Neural progenitor cell (in vitro differentiated cells): ENCODE results near the gene CTSV. TPM values are rescaled to one million over a fixed set of nuclear protein-coding genes. Genes with fewer than 3 reads are reported as not detected.
A peak's percentile ranks its signal among the peaks of the same experiment; 100 is the strongest.
"Not testable (repeated sequence)": the region's sequence is repeated elsewhere in the genome, so short reads cannot be mapped to it uniquely, and the experiment has no call there.

Experiments used
- DNase-seq: peaks from one replicate; pipeline ENCODE4 v3.0.0-alpha.2; 2016; ENCODE audit warnings: low spot score
- H2AFZ ChIP-seq: fragments of 200-600 bp; sonication (generic); replicated peaks from 2 replicates; pipeline ENCODE4 v1.6.1; 2016; ENCODE audit warnings: antibody characterized with exemption
- H3F3A ChIP-seq: fragments of 200-600 bp; sonication (generic); 2 replicates; pipeline ENCODE4 v1.6.1; 2016; ENCODE audit warnings: antibody characterized with exemption, low read depth
- H3K27ac ChIP-seq: fragments of 200-600 bp; sonication (generic); 2 replicates; pipeline ENCODE4 v1.5.1; 2016; ENCODE audit warnings: mild to moderate bottlenecking
- H3K27me3 ChIP-seq: fragments of 200-600 bp; sonication (generic); 2 replicates; pipeline ENCODE4 v1.6.1; 2016; ENCODE audit warnings: mild to moderate bottlenecking, moderate library complexity
- H3K36me3 ChIP-seq: fragments of 200-600 bp; sonication (generic); 2 replicates; pipeline ENCODE4 v1.5.1; 2016
- H3K4me1 ChIP-seq: fragments of 200-600 bp; sonication (generic); 2 replicates; pipeline ENCODE4 v1.6.1; 2016; ENCODE audit warnings: mixed run types
- H3K4me2 ChIP-seq: fragments of 200-600 bp; sonication (generic); 2 replicates; pipeline ENCODE4 v1.6.1; 2016
- H3K4me3 ChIP-seq: fragments of 200-600 bp; sonication (generic); 2 replicates; pipeline ENCODE4 v1.5.1; 2016
- H3K79me2 ChIP-seq: fragments of 200-600 bp; sonication (generic); 2 replicates; pipeline ENCODE4 v1.6.1; 2016; ENCODE audit warnings: low read depth
- H3K9ac ChIP-seq: fragments of 200-600 bp; sonication (generic); 2 replicates; pipeline ENCODE4 v1.6.1; 2016
- H3K9me3 ChIP-seq: fragments of 200-600 bp; sonication (generic); 2 replicates; pipeline ENCODE4 v1.5.1; 2016; ENCODE audit warnings: low read depth
- H4K20me1 ChIP-seq: fragments of 200-600 bp; sonication (generic); 2 replicates; pipeline ENCODE4 v1.6.1; 2016; ENCODE audit warnings: low read depth
- H3K27ac Mint-ChIP-seq: 3 replicates; pipeline ENCODE4 v1.8.0; 2021; ENCODE audit warnings: mixed read lengths
- H3K27me3 Mint-ChIP-seq: 2 replicates; pipeline ENCODE4 v1.8.0; 2022; ENCODE audit warnings: low read depth, mild to moderate bottlenecking, inconsistent platforms, moderate library complexity, mixed read lengths; ENCODE audit not compliant: insufficient read depth
- H3K36me3 Mint-ChIP-seq: 3 replicates; pipeline ENCODE4 v1.8.0; 2021; ENCODE audit warnings: mixed read lengths
- H3K4me1 Mint-ChIP-seq: 3 replicates; pipeline ENCODE4 v1.8.0; 2021; ENCODE audit warnings: mixed read lengths
- H3K4me3 Mint-ChIP-seq: 3 replicates; pipeline ENCODE4 v1.8.0; 2021; ENCODE audit warnings: mild to moderate bottlenecking, moderate library complexity, mixed read lengths
- H3K9me3 Mint-ChIP-seq: 3 replicates; pipeline ENCODE4 v1.8.0; 2020; ENCODE audit warnings: mixed read lengths
- CTCF ChIP-seq: fragments of 200-600 bp; sonication (generic); IDR thresholded peaks from 2 replicates; pipeline ENCODE4 v1.5.1; 2017; ENCODE audit warnings: antibody characterized with exemption, mild to moderate bottlenecking
- EZH2 ChIP-seq: fragments of 200-600 bp; sonication (generic); IDR thresholded peaks from 2 replicates; pipeline ENCODE4 v1.6.1; 2017; ENCODE audit warnings: antibody characterized with exemption, mild to moderate bottlenecking, moderate library complexity
- EZH2phosphoT487 ChIP-seq: fragments of 200-600 bp; sonication (generic); IDR thresholded peaks from 2 replicates; pipeline ENCODE4 v1.6.1; 2017; ENCODE audit warnings: antibody characterized with exemption
- total RNA-seq: library from RNA; depleted of rRNA; stranded (reverse); fragments of >200 nt; gene quantifications from 2 replicates; pipeline ENCODE4 v1.2.3, GENCODE V29; 2015; ENCODE audit warnings: low replicate concordance

Gene CTSV
- total RNA-seq, 1 donor from 2014 or later, result 52.2 TPM

GRCh38 chr9:97039514-97039860, 545 bp upstream of the CTSV start:
- Mint-ChIP-seq H3K4me3 (peak overlapping the region; percentile 93), H3K27me3 (peaks cover 17% of the 10 kb centered on the region), H3K4me1 (peaks cover 8% of the 10 kb centered on the region), H3K36me3 (peaks cover 9% of the 10 kb centered on the region), H3K9me3 (peaks cover 2% of the 10 kb centered on the region), H3K27ac (peak overlapping the region; percentile 42)
- DNase-seq, result peak; percentile 76
- H3K27ac ChIP-seq, result peak overlapping the region; percentile 68
- peaks cover 6% of the 10 kb centered on the region for H3K4me1 ChIP-seq
- H3K36me3 ChIP-seq, result peaks cover 4% of the 10 kb centered on the region
- H3K27me3 ChIP-seq, result peaks cover 9% of the 10 kb centered on the region
- peak overlapping the region; percentile 95 for H2AFZ ChIP-seq
- H3K4me2 ChIP-seq, result peak overlapping the region; percentile 97
- H3K4me3 ChIP-seq, result peak overlapping the region; percentile 83
- TF ChIP-seq EZH2 (no peak), CTCF (no peak), EZH2phosphoT487 (no peak)
- no peaks in the 10 kb centered on the region for H3K9me3 ChIP-seq
- no peaks in the 10 kb centered on the region for H4K20me1 ChIP-seq
- H3F3A ChIP-seq, result peaks cover 9% of the 10 kb centered on the region
- H3K79me2 ChIP-seq, result peaks cover 16% of the 10 kb centered on the region
- H3K9ac ChIP-seq, result peak overlapping the region; percentile 43

GRCh38 chr9:97023505-97023904, 15.4 kb downstream of the CTSV start:
- not testable (repeated sequence) for H3K4me3 Mint-ChIP-seq, H3K27ac ChIP-seq, H3K27me3 ChIP-seq, H3K79me2 ChIP-seq, H3K4me1 Mint-ChIP-seq, H2AFZ ChIP-seq, H3K4me1 ChIP-seq, H3K9me3 Mint-ChIP-seq, H3K4me3 ChIP-seq, H3F3A ChIP-seq, H3K9me3 ChIP-seq, DNase-seq, H3K9ac ChIP-seq, H3K36me3 ChIP-seq, H4K20me1 ChIP-seq, H3K36me3 Mint-ChIP-seq, H3K4me2 ChIP-seq, H3K27me3 Mint-ChIP-seq, H3K27ac Mint-ChIP-seq

- peaks cover 11% of the 10 kb centered on the region for H4K20me1 ChIP-seq
- peaks cover 44% of the 10 kb centered on the region for H3K79me2 ChIP-seq
- H3K36me3 Mint-ChIP-seq, H3K9me3 ChIP-seq, H3K9ac ChIP-seq, H3K27me3 ChIP-seq, H3K36me3 ChIP-seq, H3K27me3 Mint-ChIP-seq, H3K9me3 Mint-ChIP-seq, H3K27ac ChIP-seq, H3K4me1 Mint-ChIP-seq, H3F3A ChIP-seq, H3K4me1 ChIP-seq: not testable (repeated sequence)
- peak overlapping the region; percentile 59 for H3K4me3 ChIP-seq
- peak overlapping the region; percentile 86 for H3K4me2 ChIP-seq
- Mint-ChIP-seq H3K4me3 (peak overlapping the region; percentile 92), H3K27ac (peak overlapping the region; percentile 42)
- peak overlapping the region; percentile 74 for H2AFZ ChIP-seq
- peak; percentile 79 for DNase-seq
These were observed 25.5 kb downstream of the CTSV start for GRCh38 chr9:97013151-97014132.

- peaks cover 51% of the 10 kb centered on the region for H3K79me2 ChIP-seq
- not testable (repeated sequence) for H3K27ac Mint-ChIP-seq, H3K27me3 ChIP-seq, H3F3A ChIP-seq, H3K9ac ChIP-seq, H3K9me3 Mint-ChIP-seq, H3K27ac ChIP-seq, H3K4me1 Mint-ChIP-seq, H3K36me3 Mint-ChIP-seq, H3K27me3 Mint-ChIP-seq, DNase-seq, H3K9me3 ChIP-seq, H3K36me3 ChIP-seq, H3K4me1 ChIP-seq, H2AFZ ChIP-seq
- peak overlapping the region; percentile 86 for H3K4me2 ChIP-seq
- H3K4me3 Mint-ChIP-seq, result peak overlapping the region; percentile 92
- H3K4me3 ChIP-seq, result peak overlapping the region; percentile 59
- peaks cover 11% of the 10 kb centered on the region for H4K20me1 ChIP-seq
These were observed 26.3 kb downstream of the CTSV start for GRCh38 chr9:97012617-97013016.

- Histone ChIP-seq H3K79me2 (peaks cover 91% of the 10 kb centered on the region), H4K20me1 (peaks cover 42% of the 10 kb centered on the region)
- not testable (repeated sequence) for H3K4me3 Mint-ChIP-seq, H3K4me2 ChIP-seq, H3K4me3 ChIP-seq, DNase-seq, H3K9ac ChIP-seq, H3K27me3 ChIP-seq, H3K4me1 Mint-ChIP-seq, H3K27ac ChIP-seq, H3K9me3 ChIP-seq, H3K36me3 ChIP-seq, H3K4me1 ChIP-seq, H3K27me3 Mint-ChIP-seq, H3K27ac Mint-ChIP-seq, H2AFZ ChIP-seq, H3F3A ChIP-seq
- Mint-ChIP-seq H3K36me3 (peaks cover 10% of the 10 kb centered on the region), H3K9me3 (peaks cover 16% of the 10 kb centered on the region)
These were observed 36.7 kb downstream of the CTSV start for GRCh38 chr9:97002195-97002594.

- H3K27me3 ChIP-seq, H3K9me3 ChIP-seq, H3K9ac ChIP-seq, H3K36me3 ChIP-seq, H3K27ac ChIP-seq, H3K4me1 Mint-ChIP-seq, H3K4me3 Mint-ChIP-seq, H3K27ac Mint-ChIP-seq, DNase-seq, H3K4me3 ChIP-seq, H3K4me1 ChIP-seq, H3K4me2 ChIP-seq, H3K27me3 Mint-ChIP-seq, H3F3A ChIP-seq, H2AFZ ChIP-seq: not testable (repeated sequence)
- peaks cover 10% of the 10 kb centered on the region for H3K36me3 Mint-ChIP-seq
- peaks cover 18% of the 10 kb centered on the region for H3K9me3 Mint-ChIP-seq
- Histone ChIP-seq H3K79me2 (peaks cover 93% of the 10 kb centered on the region), H4K20me1 (peaks cover 42% of the 10 kb centered on the region)
These were observed 37.6 kb downstream of the CTSV start for GRCh38 chr9:97001338-97001737.

GRCh38 chr9:97000139-97000787, 38.7 kb downstream of the CTSV start:
- not testable (repeated sequence) for H3K27ac ChIP-seq, H3K36me3 ChIP-seq, H3K4me3 ChIP-seq, H3F3A ChIP-seq, H3K27ac Mint-ChIP-seq, H3K4me1 ChIP-seq, H3K27me3 ChIP-seq, DNase-seq, H3K27me3 Mint-ChIP-seq, H3K9ac ChIP-seq, H3K9me3 ChIP-seq, H2AFZ ChIP-seq, H3K4me3 Mint-ChIP-seq, H3K4me1 Mint-ChIP-seq, H3K4me2 ChIP-seq
- Histone ChIP-seq H3K79me2 (peaks cover 90% of the 10 kb centered on the region), H4K20me1 (peaks cover 42% of the 10 kb centered on the region)
- H3K36me3 Mint-ChIP-seq, result peaks cover 10% of the 10 kb centered on the region
- peaks cover 16% of the 10 kb centered on the region for H3K9me3 Mint-ChIP-seq
